GM18858 (cell line): ENCODE measurements around the gene NUDT8.
"Not testable (repeated sequence)": the region's sequence is repeated elsewhere in the genome, so short reads cannot be mapped to it uniquely, and the experiment has no call there.

Source experiments
- ATAC-seq: cut with Tn5 transposase; IDR thresholded peaks from one replicate; pipeline ENCODE4 v1.9.1; 2021; ENCODE audit not compliant: unreplicated experiment

NUDT8 gene

GRCh38 chr11:67594480-67594879 lies 35.3 kb downstream of the NUDT8 start:
- no peak for ATAC-seq

- no peak for ATAC-seq
Observed at GRCh38 chr11:67593565-67593905, 36.2 kb downstream of the NUDT8 start.

- no peak for ATAC-seq
Observed at GRCh38 chr11:67592880-67593564, 36.7 kb downstream of the NUDT8 start.

- not testable (repeated sequence) for ATAC-seq
Observed at GRCh38 chr11:67588899-67589415, 40.8 kb downstream of the NUDT8 start.

- ATAC-seq: no peak
Observed at GRCh38 chr11:67588136-67588503, 41.6 kb downstream of the NUDT8 start.

- ATAC-seq: no peak
Observed at GRCh38 chr11:67586568-67587250, 43.0 kb downstream of the NUDT8 start.

GRCh38 chr11:67585911-67586310 lies 43.8 kb downstream of the NUDT8 start:
- ATAC-seq: no peak

- no peak for ATAC-seq
Observed at GRCh38 chr11:67584881-67585873, 44.6 kb downstream of the NUDT8 start.

GRCh38 chr11:67584205-67584880 lies 45.4 kb downstream of the NUDT8 start:
- no peak for ATAC-seq

GRCh38 chr11:67583247-67584204 lies 46.2 kb downstream of the NUDT8 start, which contains the start of gene GSTP1:
Gene GSTP1, plus strand, starts transcription at chr11:67583812. Its CDS starts 32 bp downstream, at chr11:67583844.
- ATAC-seq: peak; percentile 51

GRCh38 chr11:67582011-67582410 lies 47.7 kb downstream of the NUDT8 start:
- ATAC-seq: no peak

- ATAC-seq: no peak
Observed at GRCh38 chr11:67581469-67581868, 48.3 kb downstream of the NUDT8 start.

GRCh38 chr11:67577951-67578350 lies 51.8 kb downstream of the NUDT8 start:
- ATAC-seq: no peak
